Measurements from ENCODE around the gene ACP3.
A peak's percentile ranks its signal among the peaks of the same experiment; 100 is the strongest.
"Not testable (repeated sequence)": the region's sequence is repeated elsewhere in the genome, so short reads cannot be mapped to it uniquely, and the experiment has no call there.

ACP3 gene

GRCh38 chr3:132317229-132317948 lies at the start of gene ACP3:
ACP3 (plus strand) TSS chr3:132317407; CDS start chr3:132317457, 50 bp downstream.
- DNase-seq (ENCODE audit: low read depth, low spot score): peak; percentile 76

DNA sequence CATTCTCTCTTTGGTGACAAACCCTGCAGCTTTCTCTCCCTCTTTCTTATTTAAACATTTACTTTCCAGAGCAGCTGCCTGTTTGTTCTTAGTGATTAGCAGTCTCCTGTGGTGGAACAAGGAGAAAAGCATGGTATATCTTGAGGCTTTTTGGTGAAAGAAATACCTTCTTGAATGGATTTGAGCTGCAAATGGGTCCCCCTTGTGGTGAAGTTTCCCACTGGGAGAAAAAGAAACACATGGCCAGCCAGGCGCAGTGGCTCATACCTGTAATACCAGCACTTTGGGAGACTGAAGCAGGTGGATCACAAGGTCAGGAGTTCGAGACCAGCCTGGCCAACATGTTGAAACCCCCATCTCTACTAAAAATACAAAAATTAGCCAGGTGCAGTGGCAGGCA lies 48.3 kb upstream of the ACP3 start:
- peak; percentile 87 for DNase-seq (ENCODE audit: low read depth, low spot score)

DNA sequence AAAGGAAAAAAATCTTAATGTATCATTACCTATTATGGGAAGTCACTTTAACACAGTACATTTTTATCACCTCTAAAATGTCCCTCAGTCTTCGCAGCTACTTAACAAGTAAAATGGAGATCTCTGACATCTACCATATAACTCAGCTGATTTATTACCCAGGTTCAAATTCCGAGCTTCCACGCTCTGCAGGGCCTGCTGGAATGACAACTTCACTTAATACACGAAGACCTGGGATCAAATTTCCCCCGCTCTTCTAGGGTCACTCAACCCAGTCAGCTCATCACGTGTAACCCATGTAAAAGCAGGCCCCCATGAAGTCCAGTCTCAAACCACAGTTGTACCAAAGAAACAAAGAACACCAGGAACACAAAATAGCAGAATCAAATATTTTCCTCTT lies 44.2 kb upstream of the ACP3 start:
- DNase-seq (ENCODE audit: low read depth, low spot score): no peak

DNA sequence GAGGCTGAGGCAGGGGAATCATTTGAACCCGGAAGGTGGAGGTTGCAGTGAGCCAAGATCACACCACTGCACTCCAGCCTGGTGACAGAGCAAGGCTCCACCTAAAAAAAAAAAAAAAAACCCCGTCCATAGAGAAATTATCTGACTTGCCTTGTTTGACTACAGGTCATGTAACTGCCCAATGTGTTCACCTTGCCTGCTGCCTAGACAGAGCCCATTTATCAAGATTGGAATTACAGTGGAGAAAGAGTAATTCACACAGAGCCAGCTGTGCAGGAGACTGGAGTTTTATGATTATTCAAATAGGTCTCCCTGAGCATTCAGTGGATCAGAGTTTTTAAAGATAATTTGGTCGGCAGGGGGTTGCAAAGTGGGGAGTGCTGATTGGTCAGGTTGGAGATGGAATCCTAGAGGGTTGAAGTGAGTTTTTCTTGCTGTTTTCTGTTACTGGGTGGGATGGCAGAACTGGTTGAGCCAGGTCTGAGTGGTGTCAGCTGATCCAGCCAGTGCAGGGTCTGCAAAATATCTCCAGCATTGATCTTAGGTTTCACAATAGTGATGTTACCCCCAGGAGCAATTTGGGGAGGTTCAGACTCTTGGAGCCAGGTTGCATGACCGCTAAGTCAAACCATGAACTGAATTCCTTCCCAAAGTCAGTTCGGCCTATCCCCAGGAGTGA lies 40.8 kb upstream of the ACP3 start:
- peak; percentile 67 for DNase-seq (ENCODE audit: low read depth, low spot score)

GRCh38 chr3:132279030-132279429 lies 38.2 kb upstream of the ACP3 start:
- no peak for DNase-seq (ENCODE audit: low read depth, low spot score)

DNA sequence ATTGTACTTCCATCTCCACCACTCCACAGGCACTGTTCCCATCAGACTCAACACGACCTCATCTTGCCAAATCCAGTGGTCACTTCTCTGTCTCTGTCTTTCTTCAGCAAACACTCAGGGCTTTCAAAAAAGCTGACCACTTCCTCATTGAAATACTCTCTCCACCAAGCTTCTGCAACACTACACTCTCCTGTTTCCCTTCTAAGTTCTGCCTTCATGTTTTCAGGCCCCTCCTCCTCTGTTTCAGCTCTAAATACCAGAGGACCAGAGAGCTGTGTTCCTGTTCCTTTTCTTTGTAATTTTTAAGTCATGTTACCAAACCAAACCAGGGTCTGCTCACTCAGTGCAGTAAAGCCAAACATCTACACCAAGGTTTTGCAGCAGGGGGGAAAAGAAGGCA lies 33.8 kb upstream of the ACP3 start:
- peak; percentile 63 for DNase-seq (ENCODE audit: low read depth, low spot score)

DNA sequence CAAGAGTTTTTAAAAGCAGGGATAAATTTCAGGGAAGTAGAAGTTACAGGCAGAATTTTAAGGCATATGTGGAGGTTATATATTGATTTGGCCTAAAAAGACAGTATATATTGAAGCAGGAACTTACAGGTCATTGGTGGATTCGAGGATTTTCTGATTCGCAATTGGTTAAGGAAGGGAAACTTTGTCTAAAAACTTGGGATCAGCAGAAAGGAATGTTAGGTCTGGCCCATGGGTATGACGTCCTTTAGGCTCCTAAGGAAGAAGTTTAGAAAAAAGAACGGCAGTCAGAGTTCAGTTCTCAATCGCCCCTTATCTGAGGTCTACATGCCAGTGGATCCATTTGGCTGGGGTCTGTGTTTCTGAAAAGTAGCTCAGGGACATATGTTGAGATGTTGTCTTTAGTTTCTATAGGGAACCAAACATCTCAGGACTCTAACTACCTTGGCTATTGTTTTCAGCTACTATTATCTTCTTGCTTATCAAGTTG lies 33.2 kb upstream of the ACP3 start:
- peak; percentile 59 for DNase-seq (ENCODE audit: low read depth, low spot score)

DNA sequence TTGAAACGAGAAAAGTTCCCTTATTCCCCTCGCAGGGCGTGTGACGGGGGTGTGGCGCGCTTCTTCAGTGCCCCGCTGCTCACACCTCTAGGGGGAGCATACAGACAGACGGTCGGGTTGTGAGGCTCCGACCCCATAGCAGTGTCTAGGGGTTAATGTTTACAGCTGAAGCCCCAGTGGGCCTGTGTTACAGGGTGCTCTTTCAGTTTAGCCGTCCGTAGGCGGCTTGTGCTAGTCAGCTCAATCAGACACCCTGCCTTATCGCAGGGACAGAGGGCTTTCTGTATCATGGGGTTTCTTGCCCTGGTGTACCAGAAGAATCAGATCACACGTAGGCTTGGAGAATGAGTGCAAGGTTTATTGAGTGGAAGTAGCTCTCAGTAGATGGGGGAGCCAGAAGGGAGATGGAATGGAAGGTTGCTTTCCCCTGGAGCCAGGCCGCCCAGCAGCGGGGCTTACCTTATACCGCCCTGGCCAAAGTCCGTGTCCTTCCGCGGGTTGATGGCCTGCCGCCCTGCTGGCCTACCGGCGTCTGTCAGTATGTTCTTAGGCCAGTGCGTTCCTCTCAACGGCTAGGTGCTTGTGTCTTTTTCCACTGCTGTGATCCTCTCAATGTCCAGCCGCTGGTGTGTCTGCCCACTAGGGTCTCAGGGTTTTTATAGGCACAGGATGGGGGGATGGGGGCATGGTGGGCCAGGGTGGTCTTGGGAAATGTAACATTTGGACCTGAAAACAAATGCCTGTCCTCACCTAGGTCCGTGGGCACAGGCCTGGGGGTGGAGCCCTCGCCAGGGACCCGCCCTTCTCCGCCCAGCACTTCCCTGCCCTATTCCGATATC lies 32.2 kb upstream of the ACP3 start:
- peak; percentile 63 for DNase-seq (ENCODE audit: low read depth, low spot score)

DNA sequence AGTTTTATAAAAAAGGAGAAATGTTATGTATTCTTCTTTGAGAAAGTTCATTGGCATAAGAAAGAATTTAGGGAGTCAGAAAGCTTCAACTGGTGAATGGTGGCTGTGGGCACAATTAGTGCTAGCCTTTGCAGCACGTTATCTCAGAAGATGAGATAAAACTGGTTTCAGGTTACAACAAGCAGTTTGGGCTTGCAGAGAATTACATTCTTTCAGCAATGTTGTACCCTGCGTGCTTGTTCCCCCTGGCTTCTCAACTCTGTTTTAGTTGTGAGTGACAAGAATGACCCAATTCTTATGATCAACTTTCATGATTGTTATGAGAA lies 31.6 kb upstream of the ACP3 start:
- peak; percentile 66 for DNase-seq (ENCODE audit: low read depth, low spot score)

GRCh38 chr3:132286035-132286434 lies 31.2 kb upstream of the ACP3 start:
- DNase-seq (ENCODE audit: low read depth, low spot score): no peak

DNA sequence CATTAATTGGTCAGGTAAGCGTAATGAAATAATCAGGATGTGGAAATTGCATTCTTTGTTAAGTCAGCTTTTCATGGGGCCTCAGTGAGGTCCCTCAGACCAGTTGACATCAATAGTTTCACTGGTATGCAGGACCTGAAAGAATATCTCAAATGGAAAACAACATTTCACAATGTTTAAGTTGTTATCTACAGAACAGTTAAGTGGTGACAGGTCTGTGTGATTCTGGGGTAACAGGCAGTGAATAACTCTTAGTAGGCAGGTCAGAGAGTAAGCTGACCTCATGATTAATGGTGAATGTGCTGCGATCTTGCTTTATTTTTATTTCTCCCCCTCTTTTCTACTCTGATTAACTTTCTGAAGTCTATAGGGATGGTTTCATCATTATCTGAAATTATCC lies 28.9 kb upstream of the ACP3 start:
- DNase-seq (ENCODE audit: low read depth, low spot score): no peak

- no peak for DNase-seq (ENCODE audit: low read depth, low spot score)
Observed at GRCh38 chr3:132289316-132289715, 27.9 kb upstream of the ACP3 start.

DNA sequence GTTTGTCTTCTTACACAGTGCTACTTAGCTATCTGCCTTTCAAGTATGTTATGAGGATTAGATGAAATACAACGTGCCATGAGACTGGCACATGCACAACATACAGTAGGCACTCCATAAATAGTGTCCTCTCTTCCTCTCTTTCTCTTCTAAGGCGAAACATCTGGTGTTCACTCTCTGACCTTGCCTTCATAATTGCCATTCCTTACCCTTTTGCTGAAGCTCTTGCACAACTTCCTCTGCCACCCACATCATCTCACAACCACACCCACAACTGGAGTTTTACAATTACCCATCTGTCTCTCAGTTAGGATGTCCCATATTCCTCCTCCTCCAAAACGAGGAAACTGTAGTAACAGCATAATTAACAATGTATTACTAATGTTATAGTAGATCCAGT lies 26.4 kb upstream of the ACP3 start:
- DNase-seq (ENCODE audit: low read depth, low spot score): no peak

GRCh38 chr3:132292042-132292441 lies 25.2 kb upstream of the ACP3 start:
- DNase-seq (ENCODE audit: low read depth, low spot score): no peak

DNA sequence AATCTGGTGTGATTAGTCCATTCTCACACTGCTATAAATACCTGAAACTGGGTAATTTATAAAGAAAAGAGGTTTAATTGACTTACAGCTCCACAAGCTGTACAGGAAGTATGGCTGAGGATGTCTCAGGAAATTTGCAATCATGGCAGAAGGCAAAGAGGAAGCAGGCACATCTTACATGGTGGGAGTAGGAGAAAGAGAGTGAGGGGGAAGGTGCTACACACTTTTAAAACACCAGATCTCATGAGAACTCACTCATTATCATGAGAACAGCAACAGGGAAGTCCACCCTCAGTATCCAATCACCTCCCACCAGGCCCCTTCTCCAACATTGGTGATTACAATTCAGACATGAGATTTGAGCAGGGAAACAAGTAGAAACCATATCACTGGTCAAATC lies 24.0 kb upstream of the ACP3 start:
- DNase-seq (ENCODE audit: low read depth, low spot score): no peak

GRCh38 chr3:132294906-132295305 lies 22.3 kb upstream of the ACP3 start:
- no peak for DNase-seq (ENCODE audit: low read depth, low spot score)

GRCh38 chr3:132303336-132304201 lies 13.6 kb upstream of the ACP3 start:
- not testable (repeated sequence) for DNase-seq (ENCODE audit: low read depth, low spot score)

- peak; percentile 51 for DNase-seq (ENCODE audit: low read depth, low spot score)
Observed at GRCh38 chr3:132304351-132304750, 12.9 kb upstream of the ACP3 start.

DNA sequence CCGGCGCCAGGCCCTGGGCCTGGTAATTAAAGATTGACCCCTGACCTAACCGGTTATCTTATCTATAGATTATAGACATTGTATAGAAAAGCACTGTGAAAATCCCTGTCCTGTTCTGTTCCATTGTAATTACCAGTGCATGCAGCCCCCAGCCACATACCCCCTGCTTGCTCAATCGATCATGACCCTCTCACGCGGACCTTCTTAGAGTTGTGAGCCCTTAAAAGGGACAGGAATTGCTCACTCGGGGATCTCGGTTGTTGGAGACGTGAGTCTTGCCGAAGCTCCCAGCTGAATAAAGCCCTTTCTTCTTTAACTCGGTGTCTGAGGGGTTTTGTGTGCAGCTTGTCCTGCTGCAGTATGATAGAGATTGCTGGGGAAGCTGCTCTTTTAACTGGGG lies 7.2 kb upstream of the ACP3 start:
- DNase-seq (ENCODE audit: low read depth, low spot score): peak; percentile 33

GRCh38 chr3:132311316-132311715 lies 5.9 kb upstream of the ACP3 start:
- DNase-seq (ENCODE audit: low read depth, low spot score): no peak

DNA sequence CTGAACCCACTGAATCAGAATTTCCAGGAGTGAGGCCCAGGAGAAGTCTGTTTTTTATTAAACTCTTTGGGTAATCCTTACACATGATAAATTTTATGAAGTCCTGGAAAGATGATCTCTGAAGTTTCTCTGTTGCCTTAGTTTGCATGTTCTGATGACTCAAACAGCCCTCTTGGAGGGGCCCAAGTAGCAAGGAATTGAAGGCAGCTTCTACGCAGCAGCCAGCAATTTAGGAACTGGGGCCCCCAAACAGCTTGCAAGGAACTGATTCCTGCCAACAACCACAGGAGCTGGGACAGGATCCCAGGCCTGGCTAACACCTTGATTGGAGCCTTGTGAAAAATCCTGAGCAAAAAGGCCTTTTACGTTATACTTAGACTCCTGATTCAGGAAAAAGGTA lies 5.4 kb upstream of the ACP3 start:
- no peak for DNase-seq (ENCODE audit: low read depth, low spot score)

- DNase-seq (ENCODE audit: low read depth, low spot score): no peak
Observed at GRCh38 chr3:132315851-132316250, 1.4 kb upstream of the ACP3 start.
